OCI-LY1 (cell line): ENCODE data around the gene ZNF646.

Experiments used
- H2AFZ ChIP-seq: fragments of 200-600 bp; sonication (generic), shearing (Covaris generic); 2 replicates; pipeline ENCODE4 v1.6.0; 2014; ENCODE audit warnings: antibody characterized with exemption, mild to moderate bottlenecking, low read length
- H3F3A ChIP-seq: fragments of 200-600 bp; sonication (generic), shearing (Covaris generic); 2 replicates; pipeline ENCODE4 v1.6.0; 2014; ENCODE audit warnings: mild to moderate bottlenecking, antibody characterized with exemption, low read length, moderate library complexity; ENCODE audit not compliant: insufficient read depth
- H3K27ac ChIP-seq: fragments of 200-600 bp; sonication (generic); 2 replicates; pipeline ENCODE4 v1.5.1; 2014; ENCODE audit warnings: low read length, mixed run types, mild to moderate bottlenecking, low read depth; ENCODE audit not compliant: poor library complexity, severe bottlenecking
- H3K27me3 ChIP-seq: fragments of 200-600 bp; sonication (generic); 2 replicates; pipeline ENCODE4 v1.6.0; 2014; ENCODE audit warnings: antibody characterized with exemption, mild to moderate bottlenecking, low read length, moderate library complexity; ENCODE audit not compliant: insufficient read depth
- H3K36me3 ChIP-seq: fragments of 200-600 bp; sonication (generic); 2 replicates; pipeline ENCODE4 v1.6.1; 2014; ENCODE audit warnings: mild to moderate bottlenecking, antibody characterized with exemption, low read length, moderate library complexity, mixed read lengths; ENCODE audit not compliant: insufficient read depth
- H3K4me1 ChIP-seq: fragments of 200-600 bp; sonication (generic); 2 replicates; pipeline ENCODE4 v1.5.1; 2014; ENCODE audit warnings: mild to moderate bottlenecking, low read length, moderate library complexity; ENCODE audit not compliant: insufficient read depth, severe bottlenecking
- H3K4me2 ChIP-seq: fragments of 200-600 bp; sonication (generic), shearing (Covaris generic); 2 replicates; pipeline ENCODE4 v1.6.1; 2014; ENCODE audit warnings: low read length
- H3K4me3 ChIP-seq: fragments of 200-600 bp; sonication (generic); 2 replicates; pipeline ENCODE4 v1.5.1; 2014; ENCODE audit warnings: low read length, low read depth, mild to moderate bottlenecking, mixed read lengths; ENCODE audit not compliant: poor library complexity, severe bottlenecking
- H3K79me2 ChIP-seq: fragments of 200-600 bp; shearing (Covaris generic); 2 replicates; pipeline ENCODE4 v1.6.1; 2016; ENCODE audit warnings: mixed run types, low read length, mixed read lengths; ENCODE audit not compliant: insufficient read depth
- H3K9ac ChIP-seq: fragments of 200-600 bp; sonication (generic), shearing (Covaris generic); 2 replicates; pipeline ENCODE4 v1.6.1; 2014; ENCODE audit warnings: mild to moderate bottlenecking, low read length, mixed read lengths
- H3K9me2 ChIP-seq: fragments of 200-600 bp; sonication (generic), shearing (Covaris generic); 2 replicates; pipeline ENCODE4 v1.6.1; 2014; ENCODE audit warnings: low read depth, mild to moderate bottlenecking, low read length, mixed read lengths
- H3K9me3 ChIP-seq: fragments of 200-600 bp; shearing (Covaris generic); 2 replicates; pipeline ENCODE4 v1.6.1; 2014; ENCODE audit warnings: low read length, mixed read lengths
- H4K20me1 ChIP-seq: fragments of 200-600 bp; sonication (generic), shearing (Covaris generic); 2 replicates; pipeline ENCODE4 v1.6.0; 2016; ENCODE audit warnings: mild to moderate bottlenecking, low read length; ENCODE audit not compliant: insufficient read depth
- EZH2 ChIP-seq: fragments of 200-600 bp; sonication (generic), shearing (Covaris generic); IDR thresholded peaks from 2 replicates; pipeline ENCODE4 v1.8.0; 2017; ENCODE audit warnings: borderline replicate concordance, mixed run types, mild to moderate bottlenecking, antibody characterized with exemption, low read length, moderate library complexity, mixed read lengths
- TF ChIP-seq, protein P1 (sequence below): fragments of 200-600 bp; sonication (generic), shearing (Covaris generic); IDR thresholded peaks from 2 replicates; pipeline ENCODE4 v1.5.1; 2017; ENCODE audit warnings: mild to moderate bottlenecking, antibody characterized with exemption, low read length, moderate library complexity, mixed read lengths

Gene ZNF646

DNA sequence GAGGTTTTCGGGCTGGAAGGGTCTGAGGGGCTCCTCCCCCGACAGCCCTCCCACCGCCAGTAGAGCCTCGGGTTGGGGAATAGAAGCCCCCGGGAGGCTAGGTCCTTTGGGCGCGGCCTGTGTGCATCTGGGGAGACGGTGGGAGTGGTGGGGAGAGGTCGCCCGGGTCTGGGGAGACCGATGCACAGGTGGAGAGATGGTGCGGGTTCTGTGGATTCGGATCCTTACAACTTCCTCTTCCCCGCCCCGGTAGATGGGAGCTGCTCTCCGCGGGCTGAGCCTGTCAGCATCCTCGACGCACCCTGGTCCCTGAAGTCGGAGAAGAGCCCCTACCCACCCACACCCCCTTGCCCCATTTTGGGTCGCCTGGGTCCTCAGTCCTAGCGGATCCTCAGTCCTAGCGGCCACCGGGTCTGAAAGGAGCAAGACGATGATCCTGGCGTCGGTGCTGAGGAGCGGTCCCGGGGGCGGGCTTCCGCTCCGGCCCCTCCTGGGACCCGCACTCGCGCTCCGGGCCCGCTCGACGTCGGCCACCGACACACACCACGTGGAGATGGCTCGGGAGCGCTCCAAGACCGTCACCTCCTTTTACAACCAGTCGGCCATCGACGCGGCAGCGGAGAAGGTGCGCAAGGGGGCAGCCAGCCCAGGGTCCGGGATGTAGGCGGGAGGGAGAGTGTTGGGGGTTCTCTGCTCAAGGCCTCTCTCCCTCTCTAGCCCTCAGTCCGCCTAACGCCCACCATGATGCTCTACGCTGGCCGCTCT lies 34.8 kb downstream of the ZNF646 start:
- Histone ChIP-seq H3K36me3 (peaks cover 34% of the 10 kb centered on the region), H3F3A (peaks cover 5% of the 10 kb centered on the region), H4K20me1 (no peaks in the 10 kb centered on the region), H3K79me2 (no peaks in the 10 kb centered on the region), H3K9me3 (no peaks in the 10 kb centered on the region), H3K27me3 (no peaks in the 10 kb centered on the region), H3K4me2 (peak overlapping the region; percentile 94), H3K4me1 (peaks cover 25% of the 10 kb centered on the region), H3K9ac (peak overlapping the region; percentile 95), H3K27ac (no peak overlapping the region), H3K9me2 (no peaks in the 10 kb centered on the region), H2AFZ (no peak overlapping the region), H3K4me3 (peak overlapping the region; percentile 95)
- no peak for TF ChIP-seq EZH2
- TF ChIP-seq, protein P1, sequence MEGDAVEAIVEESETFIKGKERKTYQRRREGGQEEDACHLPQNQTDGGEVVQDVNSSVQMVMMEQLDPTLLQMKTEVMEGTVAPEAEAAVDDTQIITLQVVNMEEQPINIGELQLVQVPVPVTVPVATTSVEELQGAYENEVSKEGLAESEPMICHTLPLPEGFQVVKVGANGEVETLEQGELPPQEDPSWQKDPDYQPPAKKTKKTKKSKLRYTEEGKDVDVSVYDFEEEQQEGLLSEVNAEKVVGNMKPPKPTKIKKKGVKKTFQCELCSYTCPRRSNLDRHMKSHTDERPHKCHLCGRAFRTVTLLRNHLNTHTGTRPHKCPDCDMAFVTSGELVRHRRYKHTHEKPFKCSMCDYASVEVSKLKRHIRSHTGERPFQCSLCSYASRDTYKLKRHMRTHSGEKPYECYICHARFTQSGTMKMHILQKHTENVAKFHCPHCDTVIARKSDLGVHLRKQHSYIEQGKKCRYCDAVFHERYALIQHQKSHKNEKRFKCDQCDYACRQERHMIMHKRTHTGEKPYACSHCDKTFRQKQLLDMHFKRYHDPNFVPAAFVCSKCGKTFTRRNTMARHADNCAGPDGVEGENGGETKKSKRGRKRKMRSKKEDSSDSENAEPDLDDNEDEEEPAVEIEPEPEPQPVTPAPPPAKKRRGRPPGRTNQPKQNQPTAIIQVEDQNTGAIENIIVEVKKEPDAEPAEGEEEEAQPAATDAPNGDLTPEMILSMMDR: no peak

- no peaks in the 10 kb centered on the region for H3K27me3 ChIP-seq
- H3K9me2 ChIP-seq: no peaks in the 10 kb centered on the region
- no peak overlapping the region for H3K9ac ChIP-seq
- H3K79me2 ChIP-seq: no peaks in the 10 kb centered on the region
- TF ChIP-seq, protein P1: no peak
- TF ChIP-seq EZH2: no peak
- H3K4me2 ChIP-seq: no peak overlapping the region
- H2AFZ ChIP-seq: no peak overlapping the region
- peaks cover 25% of the 10 kb centered on the region for H3K4me1 ChIP-seq
- no peak overlapping the region for H3K4me3 ChIP-seq
- peaks cover 34% of the 10 kb centered on the region for H3K36me3 ChIP-seq
- no peaks in the 10 kb centered on the region for H4K20me1 ChIP-seq
- no peak overlapping the region for H3K27ac ChIP-seq
- H3K9me3 ChIP-seq: no peaks in the 10 kb centered on the region
- H3F3A ChIP-seq: peaks cover 5% of the 10 kb centered on the region
These were observed 35.4 kb downstream of the ZNF646 start for GRCh38 chr16:31109622-31110021.

GRCh38 chr16:31110106-31111034 lies 36.1 kb downstream of the ZNF646 start:
- Histone ChIP-seq H3K9me2 (no peaks in the 10 kb centered on the region), H3K36me3 (peaks cover 34% of the 10 kb centered on the region), H2AFZ (no peak overlapping the region), H4K20me1 (no peaks in the 10 kb centered on the region), H3K9ac (no peak overlapping the region), H3K27ac (no peak overlapping the region), H3K4me2 (no peak overlapping the region), H3K27me3 (no peaks in the 10 kb centered on the region), H3K79me2 (no peaks in the 10 kb centered on the region), H3K4me1 (peaks cover 25% of the 10 kb centered on the region), H3K4me3 (no peak overlapping the region), H3K9me3 (no peaks in the 10 kb centered on the region), H3F3A (peaks cover 5% of the 10 kb centered on the region)
- no peak for TF ChIP-seq EZH2
- TF ChIP-seq, protein P1: no peak
